T-cell (primary cell): Measurements from ENCODE around the gene DCC. TPM values are rescaled to one million over a fixed set of nuclear protein-coding genes. Genes with fewer than 3 reads are reported as not detected.

Experiments
- ATAC-seq, 4 experiments: fragments of 200-7000 bp in 3 of 4; fragments of 150-1000 bp in 1 of 4; cut with Tn5 transposase; replicated peaks in 1 of 4; 1 replicate in 3 of 4; 2 replicates in 1 of 4; pipeline ENCODE4 v1.10.0; 2021; ENCODE audit warnings: moderate library complexity in 3 of 4, mild to moderate bottlenecking in 2 of 4, moderate number of reproducible peaks in 1 of 4
- CTCF ChIA-PET, 2 donors: fragments of 300-600 bp; sonication (Branson Sonifier 250); formaldehyde crosslinking; loops; one replicate each; lab custom pipeline; 2022; ENCODE audit warnings: antibody characterized with exemption in 2 of 2; lab: Charles Lee
- POLR2A ChIA-PET, 2 donors: fragments of 300-600 bp; sonication (Branson Sonifier 250); formaldehyde crosslinking; loops; one replicate each; lab custom pipeline; 2022; ENCODE audit warnings: antibody characterized with exemption in 2 of 2; lab: Charles Lee
- DNase-seq, 35 experiments: peaks; one replicate each; pipeline versions ENCODE4 v3.0.0 to v3.0.0-alpha.2; 2013 to 2023
- H3K27ac ChIP-seq: one replicate; pipeline ENCODE4 v1.5.1; 2013; ENCODE audit warnings: low read length
- H3K27me3 ChIP-seq, 2 experiments: replicated peaks in 1 of 2; 1 replicate in 1 of 2; 2 replicates in 1 of 2; pipeline versions ENCODE4 v1.6.1 to v1.7.0; 2013; ENCODE audit warnings: low read length in 1 of 2, mixed read lengths in 1 of 2; ENCODE audit not compliant: control insufficient read depth in 2 of 2, insufficient read depth in 2 of 2; ENCODE audit errors: extremely low read depth in 1 of 2
- H3K36me3 ChIP-seq, 2 donors: 1 replicate in 1 of 2; 2 replicates in 1 of 2; pipeline versions ENCODE4 v1.6.1 to v1.7.0; 2013; ENCODE audit warnings: low read length in 1 of 2; ENCODE audit not compliant: control insufficient read depth in 2 of 2, insufficient read depth in 1 of 2; ENCODE audit errors: extremely low read depth in 1 of 2
- H3K4me1 ChIP-seq, 2 experiments: 1 replicate in 1 of 2; 2 replicates in 1 of 2; pipeline versions ENCODE4 v1.6.1 to v1.7.0; 2013; ENCODE audit warnings: low read length in 2 of 2, mixed read lengths in 1 of 2; ENCODE audit not compliant: insufficient read depth in 2 of 2, control insufficient read depth in 1 of 2; ENCODE audit errors: extremely low read depth in 1 of 2
- H3K4me3 ChIP-seq, 2 donors: 1 replicate in 1 of 2; 2 replicates in 1 of 2; pipeline versions ENCODE4 v1.5.1 to v1.7.0; 2013; ENCODE audit warnings: mild to moderate bottlenecking in 2 of 2, low read length in 1 of 2, moderate library complexity in 1 of 2; ENCODE audit not compliant: control insufficient read depth in 1 of 2; ENCODE audit errors: extremely low read depth in 1 of 2
- H3K9me3 ChIP-seq: 2 replicates; pipeline ENCODE4 v1.7.0; 2013
- H3K27ac Mint-ChIP-seq, 2 donors: one replicate each; pipeline ENCODE4 v1.8.0; 2020 to 2021; ENCODE audit warnings: mild to moderate bottlenecking in 2 of 2, mixed read lengths in 2 of 2
- H3K27me3 Mint-ChIP-seq, 2 donors: one replicate each; pipeline ENCODE4 v1.8.0; 2021 to 2022; ENCODE audit warnings: mixed read lengths in 2 of 2
- H3K36me3 Mint-ChIP-seq: one replicate; pipeline ENCODE4 v1.8.0; 2021; ENCODE audit warnings: mixed read lengths
- H3K4me1 Mint-ChIP-seq, 3 donors: one replicate each; pipeline ENCODE4 v1.8.0; 2020 to 2022; ENCODE audit warnings: mixed read lengths in 3 of 3, mild to moderate bottlenecking in 1 of 3
- H3K4me3 Mint-ChIP-seq, 3 donors: one replicate each; pipeline ENCODE4 v1.8.0; 2020 to 2022; ENCODE audit warnings: mild to moderate bottlenecking in 3 of 3, mixed read lengths in 3 of 3, moderate library complexity in 3 of 3
- H3K9me3 Mint-ChIP-seq, 3 donors: one replicate each; pipeline ENCODE4 v1.8.0; 2020 to 2022; ENCODE audit warnings: mixed read lengths in 3 of 3
- WGBS: methylation state at CpG from one replicate; pipeline ENCODE4 v1.1.5; 2013; ENCODE audit warnings: missing lambda C conversion rate; ENCODE audit not compliant: insufficient coverage; 5-methylcytosine and 5-hydroxymethylcytosine counted together
- total RNA-seq, 35 experiments: library from RNA in 6 of 35; stranded (reverse) in 6 of 35; fragments of 120-200 nt in 1 of 35; gene quantifications; one replicate each; pipeline versions ENCODE4 v1.2.1 to v1.2.4 and lab custom pipeline; 2013 to 2026

Gene DCC
- total RNA-seq, 5 donors from 2014 or later (not counting 1 experiment from before 2014, with no cell fraction given) = not detected

DNA sequence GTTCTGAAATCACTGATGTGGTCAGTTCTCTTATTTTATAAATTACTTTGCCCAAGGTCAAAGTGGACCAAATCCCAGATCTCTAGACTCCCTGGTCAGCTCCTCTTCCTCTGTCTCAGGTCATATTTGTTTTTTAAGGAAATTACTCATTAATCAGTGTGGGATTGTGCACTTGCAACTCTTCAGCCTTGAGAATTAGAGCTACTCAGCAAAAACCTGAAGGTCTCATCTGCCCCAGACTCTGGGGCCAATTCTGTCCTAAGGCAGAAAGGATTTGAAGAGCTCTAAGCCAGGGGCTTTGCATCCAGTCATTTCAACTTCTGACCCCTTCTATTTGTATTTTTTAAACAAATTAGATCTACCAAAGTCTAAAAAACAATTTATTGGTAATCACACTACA is 17.7 kb upstream of the DCC start:
- no peaks in the 10 kb centered on the region for H3K4me1 Mint-ChIP-seq
- ATAC-seq (no peak), DNase-seq (no peak)
- ChIA-PET CTCF (no interaction called here), POLR2A (no interaction called here)
- H3K4me1 ChIP-seq = no peaks in the 10 kb centered on the region
- H3K27me3 ChIP-seq = no peaks in the 10 kb centered on the region
- H3K27ac ChIP-seq = no peak overlapping the region
- no peaks in the 10 kb centered on the region for H3K9me3 ChIP-seq
- no peaks in the 10 kb centered on the region for H3K27me3 Mint-ChIP-seq
- H3K9me3 Mint-ChIP-seq = no peaks in the 10 kb centered on the region
- H3K4me3 Mint-ChIP-seq = no peak overlapping the region
- H3K4me3 ChIP-seq = no peak overlapping the region
- H3K27ac Mint-ChIP-seq = no peak overlapping the region
- H3K36me3 Mint-ChIP-seq = no peaks in the 10 kb centered on the region
- no peaks in the 10 kb centered on the region for H3K36me3 ChIP-seq

DNA sequence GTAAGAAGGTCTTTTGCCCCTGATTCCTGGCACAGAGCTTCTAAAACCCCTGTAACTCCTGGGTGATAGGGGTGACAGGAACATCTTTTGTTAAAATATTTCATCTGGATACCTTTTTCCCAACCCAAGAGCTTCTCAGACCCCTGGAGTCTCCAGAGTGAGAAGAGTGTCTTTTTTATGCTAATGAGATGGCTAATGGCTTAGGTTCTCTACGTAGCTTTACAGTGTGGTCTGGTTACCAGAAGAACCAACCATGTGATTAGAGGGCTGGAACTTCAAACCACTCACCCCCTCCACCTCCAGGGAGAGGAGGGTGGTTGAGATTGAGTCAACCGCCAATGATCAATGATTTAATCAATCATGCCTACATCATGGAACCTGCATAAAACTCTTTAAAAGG is 16.2 kb upstream of the DCC start:
- POLR2A ChIA-PET = no interaction called here
- CTCF ChIA-PET = interaction anchor here in 1 of 2 donors (0.6 kb wide), 1 partner anchor 67 kb away, joined by 4 read pairs; no protein-coding TSS in a partner anchor
- Mint-ChIP-seq H3K27ac (no peak overlapping the region), H3K4me3 (no peak overlapping the region), H3K9me3 (no peaks in the 10 kb centered on the region), H3K27me3 (no peaks in the 10 kb centered on the region), H3K36me3 (no peaks in the 10 kb centered on the region), H3K4me1 (no peaks in the 10 kb centered on the region)
- no peak overlapping the region for H3K4me3 ChIP-seq
- WGBS = no CpG with 5 or more reads among the region's 2 CpGs
- DNase-seq = no peak
- H3K27ac ChIP-seq = no peak overlapping the region
- H3K36me3 ChIP-seq = no peaks in the 10 kb centered on the region
- no peaks in the 10 kb centered on the region for H3K27me3 ChIP-seq
- ATAC-seq = no peak
- no peaks in the 10 kb centered on the region for H3K9me3 ChIP-seq
- no peaks in the 10 kb centered on the region for H3K4me1 ChIP-seq

GRCh38 chr18:52325997-52326396 is 14.0 kb upstream of the DCC start:
- H3K36me3 ChIP-seq = no peaks in the 10 kb centered on the region
- no peaks in the 10 kb centered on the region for H3K4me1 Mint-ChIP-seq
- no peaks in the 10 kb centered on the region for H3K4me1 ChIP-seq
- H3K9me3 ChIP-seq = no peaks in the 10 kb centered on the region
- no peak overlapping the region for H3K4me3 Mint-ChIP-seq
- DNase-seq = no peak
- no peaks in the 10 kb centered on the region for H3K9me3 Mint-ChIP-seq
- ATAC-seq = no peak
- H3K27ac ChIP-seq = no peak overlapping the region
- H3K27me3 ChIP-seq = no peaks in the 10 kb centered on the region
- no CpG with 5 or more reads among the region's 1 CpG for WGBS
- no peaks in the 10 kb centered on the region for H3K36me3 Mint-ChIP-seq
- no peak overlapping the region for H3K27ac Mint-ChIP-seq
- ChIA-PET POLR2A (no interaction called here), CTCF (no interaction called here)
- H3K27me3 Mint-ChIP-seq = no peaks in the 10 kb centered on the region
- no peak overlapping the region for H3K4me3 ChIP-seq

- H3K9me3 Mint-ChIP-seq = peaks cover 0 to 3% (median 0%) of the 10 kb centered on the region in 3 donors
- ChIA-PET POLR2A (no interaction called here), CTCF (interaction anchor here in 1 of 2 donors (0.6 kb wide), 1 partner anchor 16 kb away, joined by 5 read pairs; no protein-coding TSS in a partner anchor)
- H3K4me1 Mint-ChIP-seq = no peaks in the 10 kb centered on the region
- no peak for DNase-seq
- no peak for ATAC-seq
- no peaks in the 10 kb centered on the region for H3K27me3 ChIP-seq
- no peaks in the 10 kb centered on the region for H3K9me3 ChIP-seq
- no CpG with 5 or more reads among the region's 1 CpG for WGBS
- no peak overlapping the region for H3K27ac Mint-ChIP-seq
- no peak overlapping the region for H3K27ac ChIP-seq
- H3K4me3 ChIP-seq = no peak overlapping the region
- no peaks in the 10 kb centered on the region for H3K36me3 Mint-ChIP-seq
- H3K4me3 Mint-ChIP-seq = no peak overlapping the region
- H3K27me3 Mint-ChIP-seq = peaks cover 2 to 12% of the 10 kb centered on the region in 2 donors
- H3K4me1 ChIP-seq = no peaks in the 10 kb centered on the region
- no peaks in the 10 kb centered on the region for H3K36me3 ChIP-seq
Measured at GRCh38 chr18:52333860-52334259, 6.1 kb upstream of the DCC start.

DNA sequence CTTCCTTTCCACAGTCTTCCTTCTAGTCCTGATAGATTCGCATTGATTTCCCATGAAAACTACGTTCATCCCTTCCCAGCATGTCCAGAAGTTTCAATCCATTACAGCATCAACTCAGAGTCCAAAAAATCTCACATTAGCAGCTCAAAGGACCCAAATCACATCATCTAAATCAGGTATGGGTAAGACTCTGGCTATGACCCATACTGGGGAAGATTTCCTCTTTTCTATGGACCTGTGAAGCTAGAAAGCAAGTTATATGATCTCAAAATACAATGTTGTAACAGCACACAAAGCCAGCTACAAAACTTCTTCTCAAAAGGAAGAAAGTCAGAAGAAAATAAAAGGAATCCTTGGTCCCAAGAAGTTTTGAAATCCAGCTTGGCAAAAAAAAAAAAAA is 5.7 kb upstream of the DCC start:
- H3K27me3 Mint-ChIP-seq = peaks cover 6 to 17% of the 10 kb centered on the region in 2 donors
- DNase-seq (no peak), ATAC-seq (no peak)
- H3K9me3 Mint-ChIP-seq = peaks cover 0 to 8% (median 0%) of the 10 kb centered on the region in 3 donors
- no peak overlapping the region for H3K4me3 Mint-ChIP-seq
- Histone ChIP-seq H3K9me3 (no peaks in the 10 kb centered on the region), H3K36me3 (no peaks in the 10 kb centered on the region), H3K4me1 (no peaks in the 10 kb centered on the region), H3K4me3 (no peak overlapping the region), H3K27me3 (no peaks in the 10 kb centered on the region), H3K27ac (no peak overlapping the region)
- no peak overlapping the region for H3K27ac Mint-ChIP-seq
- POLR2A ChIA-PET = interaction anchor here in 1 of 2 donors (0.6 kb wide), 1 partner anchor 17 kb away, joined by 3 read pairs; no protein-coding TSS in a partner anchor
- H3K4me1 Mint-ChIP-seq = no peaks in the 10 kb centered on the region
- WGBS = no CpG with 5 or more reads among the region's 2 CpGs
- H3K36me3 Mint-ChIP-seq = no peaks in the 10 kb centered on the region
- CTCF ChIA-PET = interaction anchor here in 1 of 2 donors (0.6 kb wide), 1 partner anchor 16 kb away, joined by 5 read pairs; no protein-coding TSS in a partner anchor

GRCh38 chr18:52334896-52335295 is 5.1 kb upstream of the DCC start:
- no peaks in the 10 kb centered on the region for H3K4me1 Mint-ChIP-seq
- Histone ChIP-seq H3K4me1 (no peaks in the 10 kb centered on the region), H3K36me3 (no peaks in the 10 kb centered on the region), H3K9me3 (no peaks in the 10 kb centered on the region), H3K27ac (no peak overlapping the region), H3K4me3 (no peak overlapping the region), H3K27me3 (peaks cover 3% of the 10 kb centered on the region in 2 experiments)
- peaks cover 0 to 8% (median 0%) of the 10 kb centered on the region in 3 donors for H3K9me3 Mint-ChIP-seq
- peaks cover 11 to 18% of the 10 kb centered on the region in 2 donors for H3K27me3 Mint-ChIP-seq
- POLR2A ChIA-PET = interaction anchor here in 1 of 2 donors (0.6 kb wide), 1 partner anchor 18 kb away, joined by 3 read pairs; no protein-coding TSS in a partner anchor
- DNase-seq (no peak), ATAC-seq (no peak)
- H3K36me3 Mint-ChIP-seq = no peaks in the 10 kb centered on the region
- CTCF ChIA-PET = no interaction called here
- H3K27ac Mint-ChIP-seq = no peak overlapping the region
- WGBS = no CpG with 5 or more reads among the region's 1 CpG
- no peak overlapping the region for H3K4me3 Mint-ChIP-seq
